Vein endothelial cell (primary cell): ENCODE results near the gene TMEM72. TPM values are rescaled to one million over a fixed set of nuclear protein-coding genes. Genes with fewer than 3 reads are reported as not detected.

Source experiments
- total RNA-seq: library from RNA; depleted of rRNA; stranded (reverse); fragments of >200 nt; gene quantifications from 2 replicates; pipeline ENCODE4 v1.2.3, GENCODE V29; 2012

The TMEM72 gene
- not detected in 2 replicates for total RNA-seq

GRCh38 chr10:44911081-44911540 is at the start of gene TMEM72:
Gene TMEM72, plus strand, starts transcription at chr10:44911337. Its CDS starts 176 bp downstream, at chr10:44911513.

DNA sequence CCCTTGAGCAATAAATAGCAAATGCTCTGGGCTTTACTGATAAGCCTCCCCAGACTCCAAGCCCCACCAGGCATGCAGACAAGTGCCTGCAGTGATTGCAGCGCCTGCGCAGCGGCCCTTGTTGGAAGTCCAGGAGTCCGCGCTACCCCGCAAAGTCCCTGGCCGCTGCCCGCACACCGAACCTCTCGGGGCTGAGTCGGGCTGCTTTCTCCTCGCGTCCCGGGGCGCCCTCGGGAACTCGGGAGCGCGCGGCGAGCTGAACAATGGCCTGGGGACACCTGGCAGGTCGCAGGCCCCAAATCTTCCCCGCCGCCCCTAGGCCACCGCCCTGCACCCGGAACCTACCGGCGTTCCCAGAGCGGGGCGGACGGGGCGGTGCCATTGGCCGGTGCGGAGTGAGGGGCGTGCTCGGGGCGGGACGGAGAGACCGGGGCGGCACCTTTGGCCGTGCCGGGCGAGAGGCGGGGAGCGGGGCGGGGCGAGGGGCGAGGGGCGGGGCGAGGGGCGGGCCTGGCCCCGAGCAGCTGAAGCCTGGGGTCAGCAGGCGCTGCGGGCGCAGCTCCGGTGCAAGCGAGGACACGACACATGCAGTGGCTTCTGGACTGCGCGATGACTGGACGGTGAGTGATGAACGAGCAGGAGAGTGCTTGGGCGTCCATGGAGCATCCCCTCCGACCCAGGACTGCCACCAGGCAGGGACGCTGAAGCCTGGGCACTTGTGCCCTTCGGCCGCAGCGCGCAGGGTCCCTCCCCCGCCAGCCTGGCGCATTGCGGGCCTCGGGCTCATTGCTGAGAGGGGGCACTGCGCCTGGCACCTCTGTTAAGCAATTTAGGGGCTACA is 48.3 kb downstream of the TMEM72 start, which contains the start of gene RASSF4:
Gene RASSF4 (plus strand): TSS at position 556 of the 841 bp plus-strand sequence. CDS start 10,401 bp downstream, outside the sequence.

GRCh38 chr10:44978570-44979280 is 67.6 kb downstream of the TMEM72 start, which contains the start of gene DEPP1:
Gene DEPP1, minus strand, starts transcription at chr10:44978809. Its CDS starts 779 bp downstream, at chr10:44978030.

Other genes starting within 250 kb of the TMEM72 start
- 7.5 and 10.8 TPM in 2 replicates for gene RASSF4, start 48.5 kb downstream of the TMEM72 start, total RNA-seq
- 361 and 421 TPM in 2 replicates for gene DEPP1, start 67.5 kb downstream of the TMEM72 start, total RNA-seq
- gene ZNF22, start 89.6 kb downstream of the TMEM72 start, total RNA-seq, result 40.5 and 42.1 TPM in 2 replicates